H9 (cell line): ENCODE measurements around the gene URAD. TPM values are rescaled to one million over a fixed set of nuclear protein-coding genes. Genes with fewer than 3 reads are reported as not detected.

Experiments
- DNase-seq: peaks from one replicate; pipeline ENCODE4 v3.0.0-alpha.2; 2017
- H2AFZ ChIP-seq: one replicate; pipeline ENCODE4 v1.6.1; 2013; ENCODE audit warnings: mild to moderate bottlenecking, low read length, control low read depth, moderate library complexity
- H2AK5ac ChIP-seq: 2 replicates; pipeline ENCODE4 v1.6.1; 2013; ENCODE audit warnings: low read length, control low read depth, mixed read lengths; ENCODE audit not compliant: insufficient read length
- H2BK120ac ChIP-seq: one replicate; pipeline ENCODE4 v1.6.1; 2013; ENCODE audit warnings: low read depth, mild to moderate bottlenecking, low read length, control low read depth, inconsistent platforms; ENCODE audit not compliant: poor library complexity, severe bottlenecking
- H2BK12ac ChIP-seq: 2 replicates; pipeline ENCODE4 v1.6.1; 2013; ENCODE audit warnings: low read length, control low read depth, mixed read lengths, low read depth; ENCODE audit not compliant: insufficient read length
- H2BK15ac ChIP-seq: 2 replicates; pipeline ENCODE4 v1.6.1; 2013; ENCODE audit warnings: low read depth, low read length, control low read depth
- H2BK20ac ChIP-seq: one replicate; pipeline ENCODE4 v1.6.1; 2013; ENCODE audit warnings: low read depth, mild to moderate bottlenecking, low read length, control low read depth, inconsistent platforms; ENCODE audit not compliant: poor library complexity, severe bottlenecking
- H2BK5ac ChIP-seq: 2 replicates; pipeline ENCODE4 v1.6.1; 2013; ENCODE audit warnings: low read length, control low read depth, mixed read lengths; ENCODE audit not compliant: insufficient read length
- H3K14ac ChIP-seq: 2 replicates; pipeline ENCODE4 v1.6.1; 2013; ENCODE audit warnings: low read length, control low read depth; ENCODE audit not compliant: insufficient read depth
- H3K18ac ChIP-seq: 2 replicates; pipeline ENCODE4 v1.6.1; 2013; ENCODE audit warnings: low read depth, mild to moderate bottlenecking, mixed read lengths, low read length, control low read depth; ENCODE audit not compliant: insufficient read length
- H3K23ac ChIP-seq: 2 replicates; pipeline ENCODE4 v1.6.1; 2013; ENCODE audit warnings: low read length, control low read depth, mixed read lengths, low read depth; ENCODE audit not compliant: insufficient read length
- H3K23me2 ChIP-seq: 2 replicates; pipeline ENCODE4 v1.6.1; 2013; ENCODE audit warnings: low read depth, mild to moderate bottlenecking, mixed read lengths, low read length, control low read depth; ENCODE audit not compliant: insufficient read length, poor library complexity, severe bottlenecking
- H3K27ac ChIP-seq: 2 replicates; pipeline ENCODE4 v1.5.1; 2013; ENCODE audit warnings: low read length, control low read depth, mixed read lengths, low read depth; ENCODE audit not compliant: insufficient read length
- H3K27me3 ChIP-seq: 2 replicates; pipeline ENCODE4 v1.6.1; 2013; ENCODE audit warnings: low read length, control low read depth, inconsistent platforms; ENCODE audit not compliant: insufficient read depth
- H3K4ac ChIP-seq: 2 replicates; pipeline ENCODE4 v1.6.1; 2013; ENCODE audit warnings: low read depth, mild to moderate bottlenecking, control low read depth, inconsistent platforms, low read length, moderate library complexity
- H3K4me1 ChIP-seq: 2 replicates; pipeline ENCODE4 v1.6.1; 2013; ENCODE audit warnings: low read length, control low read depth, inconsistent platforms; ENCODE audit not compliant: insufficient read depth
- H3K4me2 ChIP-seq: 2 replicates; pipeline ENCODE4 v1.6.1; 2013; ENCODE audit warnings: low read length, control low read depth, mixed read lengths; ENCODE audit not compliant: insufficient read length, insufficient read depth
- H3K56ac ChIP-seq: 2 replicates; pipeline ENCODE4 v1.6.1; 2013; ENCODE audit warnings: low read depth, mild to moderate bottlenecking, mixed read lengths, low read length, control low read depth; ENCODE audit not compliant: insufficient read length
- H3K79me1 ChIP-seq: 2 replicates; pipeline ENCODE4 v1.6.1; 2013; ENCODE audit warnings: low read depth, mild to moderate bottlenecking, moderate library complexity, low read length, control low read depth, inconsistent platforms; ENCODE audit not compliant: insufficient read depth, poor library complexity, severe bottlenecking
- H3K79me2 ChIP-seq: 2 replicates; pipeline ENCODE4 v1.6.1; 2013; ENCODE audit warnings: low read length, control low read depth, inconsistent platforms; ENCODE audit not compliant: insufficient read depth
- H3K9ac ChIP-seq: 2 replicates; pipeline ENCODE4 v1.6.1; 2013; ENCODE audit warnings: low read length, control low read depth, mixed read lengths; ENCODE audit not compliant: insufficient read length; ENCODE audit errors: extremely low read depth
- H3K9me3 ChIP-seq: one replicate; pipeline ENCODE4 v1.6.1; 2013; ENCODE audit warnings: low read depth, low read length, inconsistent platforms; ENCODE audit not compliant: control insufficient read depth
- H3T11ph ChIP-seq: one replicate; pipeline ENCODE4 v1.6.1; 2013; ENCODE audit warnings: mild to moderate bottlenecking, low read length, control low read depth, inconsistent platforms
- H4K20me1 ChIP-seq: one replicate; pipeline ENCODE4 v1.6.1; 2013; ENCODE audit not compliant: control insufficient read depth, insufficient read length, insufficient read depth
- H4K5ac ChIP-seq: 2 replicates; pipeline ENCODE4 v1.6.1; 2013; ENCODE audit warnings: low read depth, mild to moderate bottlenecking, mixed read lengths, low read length, control low read depth; ENCODE audit not compliant: insufficient read length
- H4K8ac ChIP-seq: replicated peaks from 2 replicates; pipeline ENCODE4 v1.6.1; 2013; ENCODE audit warnings: low read length, control low read depth, mixed read lengths, low read depth; ENCODE audit not compliant: insufficient read length
- H4K91ac ChIP-seq: 2 replicates; pipeline ENCODE4 v1.6.1; 2013; ENCODE audit warnings: low read depth, mild to moderate bottlenecking, moderate library complexity, mixed read lengths, low read length, control low read depth; ENCODE audit not compliant: insufficient read length
- H3K27ac Mint-ChIP-seq, 3 experiments: 2 replicates in 2 of 3; 3 replicates in 1 of 3; pipeline ENCODE4 v1.8.0; 2020 to 2021; ENCODE audit warnings: mixed read lengths in 3 of 3, mild to moderate bottlenecking in 1 of 3, moderate library complexity in 1 of 3
- H3K27me3 Mint-ChIP-seq: 2 replicates; pipeline ENCODE4 v1.8.0; 2021; ENCODE audit warnings: low read depth, mild to moderate bottlenecking, moderate library complexity, mixed read lengths
- H3K36me3 Mint-ChIP-seq, 3 experiments: 2 replicates in 2 of 3; 3 replicates in 1 of 3; pipeline ENCODE4 v1.8.0; 2020 to 2021; ENCODE audit warnings: low read depth in 3 of 3, mixed read lengths in 3 of 3; ENCODE audit not compliant: insufficient read depth in 1 of 3
- H3K4me1 Mint-ChIP-seq, 2 experiments: 2 replicates each; pipeline ENCODE4 v1.8.0; 2020; ENCODE audit warnings: mixed read lengths in 2 of 2
- H3K4me3 Mint-ChIP-seq, 2 experiments: 2 replicates in 1 of 2; 3 replicates in 1 of 2; pipeline ENCODE4 v1.8.0; 2020 to 2021; ENCODE audit warnings: mild to moderate bottlenecking in 2 of 2, mixed read lengths in 2 of 2, moderate library complexity in 1 of 2
- H3K9me3 Mint-ChIP-seq, 2 experiments: 2 replicates in 1 of 2; 3 replicates in 1 of 2; pipeline ENCODE4 v1.8.0; 2020; ENCODE audit warnings: mild to moderate bottlenecking in 2 of 2, mixed read lengths in 2 of 2, moderate library complexity in 1 of 2
- CTCF ChIP-seq: fragments of 200-600 bp; sonication (generic); conservative IDR thresholded peaks from 3 replicates; pipeline ENCODE4 v1.8.0; 2021; ENCODE audit warnings: antibody characterized with exemption, mild to moderate bottlenecking
- WGBS: extraction: QIAGEN DNeasy Blood & Tissue Kit; methylation state at CpG from one replicate; pipeline ENCODE4 v1.1.7; 2013; ENCODE audit warnings: missing lambda C conversion rate, low lambda C conversion rate, mixed read lengths; ENCODE audit not compliant: insufficient read length; ENCODE audit errors: extremely low coverage; 5-methylcytosine and 5-hydroxymethylcytosine counted together
- total RNA-seq: library from RNA; stranded (reverse); gene quantifications from 2 replicates; pipeline ENCODE4 v1.2.1, GENCODE V29; 2021

Gene URAD
- total RNA-seq, 1 experiment from 2014 or later, result not detected

- Mint-ChIP-seq H3K9me3 (peaks cover 7 to 24% of the 10 kb centered on the region in 2 experiments), H3K36me3 (no peaks in the 10 kb centered on the region; a peak in 1 of 7 replicates), H3K27ac (no peak overlapping the region), H3K27me3 (peaks cover 100% of the 10 kb centered on the region), H3K4me1 (peaks cover 18 to 29% of the 10 kb centered on the region in 2 experiments), H3K4me3 (no peak overlapping the region)
- no peak overlapping the region for H3K18ac ChIP-seq
- no peak overlapping the region for H4K5ac ChIP-seq
- no peak overlapping the region for H3K23ac ChIP-seq
- no peak overlapping the region for H3K4me2 ChIP-seq
- no peak overlapping the region for H2BK120ac ChIP-seq
- H2BK15ac ChIP-seq, result no peak overlapping the region
- peaks cover 98% of the 10 kb centered on the region for H3K27me3 ChIP-seq
- no peak overlapping the region for H3K9ac ChIP-seq
- no peak overlapping the region for H3K27ac ChIP-seq
- H4K91ac ChIP-seq, result no peak overlapping the region
- no peak overlapping the region for H2BK12ac ChIP-seq
- no peak overlapping the region for H2BK5ac ChIP-seq
- H3K79me1 ChIP-seq, result no peaks in the 10 kb centered on the region
- no peak overlapping the region for H3K56ac ChIP-seq
- H3K79me2 ChIP-seq, result no peaks in the 10 kb centered on the region
- H3K4me1 ChIP-seq, result peaks cover 7% of the 10 kb centered on the region
- H3T11ph ChIP-seq, result no peak overlapping the region
- WGBS, result no CpG with 5 or more reads among the region's 51 CpGs
- DNase-seq, result peak; percentile 45
- H3K14ac ChIP-seq, result no peak overlapping the region
- no peaks in the 10 kb centered on the region for H4K20me1 ChIP-seq
- H2BK20ac ChIP-seq, result no peak overlapping the region
- H3K9me3 ChIP-seq, result no peaks in the 10 kb centered on the region
- no peak overlapping the region for H2AFZ ChIP-seq
- H3K4ac ChIP-seq, result no peak overlapping the region
- no peak overlapping the region for H4K8ac ChIP-seq
- no peak for TF ChIP-seq CTCF
- no peaks in the 10 kb centered on the region for H3K23me2 ChIP-seq
- no peak overlapping the region for H2AK5ac ChIP-seq
Measured at GRCh38 chr13:27975564-27976361, 12.7 kb downstream of the URAD start.
